Thyroid gland (tissue), 4 donors: Measurements from ENCODE around the gene GARNL3.

ENCODE experiments used
- POLR2A ChIP-seq, 2 donors: fragments of 450-650 bp; IDR thresholded peaks; one replicate each; pipeline ENCODE4 v1.6.1; 2017; ENCODE audit warnings: antibody characterized with exemption in 2 of 2, mild to moderate bottlenecking in 2 of 2, moderate library complexity in 1 of 2
- TF ChIP-seq, protein P1 (sequence below), 6 experiments: fragments of 200-600 bp in 3 of 6; fragments of 450-650 bp in 3 of 6; sonication (generic) in 3 of 6; IDR thresholded peaks; one replicate each; pipeline ENCODE4 v1.5.1; 2016 to 2019; ENCODE audit warnings: antibody characterized with exemption in 6 of 6, mild to moderate bottlenecking in 2 of 6, inconsistent platforms in 1 of 6, moderate library complexity in 1 of 6

DNA sequence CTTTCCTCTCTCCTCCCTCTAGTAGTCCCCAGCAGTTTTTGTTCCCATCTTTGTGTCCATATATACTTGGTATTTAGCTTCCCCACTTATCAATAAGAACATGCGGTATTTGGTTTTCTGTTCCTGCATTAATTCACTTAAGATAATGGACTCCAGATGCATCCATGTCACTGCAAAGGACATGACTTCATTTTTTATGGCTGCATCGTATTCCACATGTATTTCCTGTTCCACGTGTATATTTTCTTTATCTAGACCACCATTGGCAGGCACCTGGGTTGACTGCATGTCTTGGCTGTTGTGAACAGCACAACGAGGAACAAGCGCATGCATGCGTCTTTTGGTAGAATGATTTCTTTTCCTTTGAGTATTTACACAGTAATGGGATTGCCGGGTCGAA is 165.8 kb downstream of the GARNL3 start:
- TF ChIP-seq, protein P1, sequence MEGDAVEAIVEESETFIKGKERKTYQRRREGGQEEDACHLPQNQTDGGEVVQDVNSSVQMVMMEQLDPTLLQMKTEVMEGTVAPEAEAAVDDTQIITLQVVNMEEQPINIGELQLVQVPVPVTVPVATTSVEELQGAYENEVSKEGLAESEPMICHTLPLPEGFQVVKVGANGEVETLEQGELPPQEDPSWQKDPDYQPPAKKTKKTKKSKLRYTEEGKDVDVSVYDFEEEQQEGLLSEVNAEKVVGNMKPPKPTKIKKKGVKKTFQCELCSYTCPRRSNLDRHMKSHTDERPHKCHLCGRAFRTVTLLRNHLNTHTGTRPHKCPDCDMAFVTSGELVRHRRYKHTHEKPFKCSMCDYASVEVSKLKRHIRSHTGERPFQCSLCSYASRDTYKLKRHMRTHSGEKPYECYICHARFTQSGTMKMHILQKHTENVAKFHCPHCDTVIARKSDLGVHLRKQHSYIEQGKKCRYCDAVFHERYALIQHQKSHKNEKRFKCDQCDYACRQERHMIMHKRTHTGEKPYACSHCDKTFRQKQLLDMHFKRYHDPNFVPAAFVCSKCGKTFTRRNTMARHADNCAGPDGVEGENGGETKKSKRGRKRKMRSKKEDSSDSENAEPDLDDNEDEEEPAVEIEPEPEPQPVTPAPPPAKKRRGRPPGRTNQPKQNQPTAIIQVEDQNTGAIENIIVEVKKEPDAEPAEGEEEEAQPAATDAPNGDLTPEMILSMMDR (IDR thresholded peaks at IDR 0.05) = no peak
- no peak for TF ChIP-seq POLR2A (IDR thresholded peaks at IDR 0.05)
